ENCODE data around the gene DTX3.
A peak's percentile ranks its signal among the peaks of the same experiment; 100 is the strongest.
"Not testable (repeated sequence)": the region's sequence is repeated elsewhere in the genome, so short reads cannot be mapped to it uniquely, and the experiment has no call there.

The DTX3 gene

DNA sequence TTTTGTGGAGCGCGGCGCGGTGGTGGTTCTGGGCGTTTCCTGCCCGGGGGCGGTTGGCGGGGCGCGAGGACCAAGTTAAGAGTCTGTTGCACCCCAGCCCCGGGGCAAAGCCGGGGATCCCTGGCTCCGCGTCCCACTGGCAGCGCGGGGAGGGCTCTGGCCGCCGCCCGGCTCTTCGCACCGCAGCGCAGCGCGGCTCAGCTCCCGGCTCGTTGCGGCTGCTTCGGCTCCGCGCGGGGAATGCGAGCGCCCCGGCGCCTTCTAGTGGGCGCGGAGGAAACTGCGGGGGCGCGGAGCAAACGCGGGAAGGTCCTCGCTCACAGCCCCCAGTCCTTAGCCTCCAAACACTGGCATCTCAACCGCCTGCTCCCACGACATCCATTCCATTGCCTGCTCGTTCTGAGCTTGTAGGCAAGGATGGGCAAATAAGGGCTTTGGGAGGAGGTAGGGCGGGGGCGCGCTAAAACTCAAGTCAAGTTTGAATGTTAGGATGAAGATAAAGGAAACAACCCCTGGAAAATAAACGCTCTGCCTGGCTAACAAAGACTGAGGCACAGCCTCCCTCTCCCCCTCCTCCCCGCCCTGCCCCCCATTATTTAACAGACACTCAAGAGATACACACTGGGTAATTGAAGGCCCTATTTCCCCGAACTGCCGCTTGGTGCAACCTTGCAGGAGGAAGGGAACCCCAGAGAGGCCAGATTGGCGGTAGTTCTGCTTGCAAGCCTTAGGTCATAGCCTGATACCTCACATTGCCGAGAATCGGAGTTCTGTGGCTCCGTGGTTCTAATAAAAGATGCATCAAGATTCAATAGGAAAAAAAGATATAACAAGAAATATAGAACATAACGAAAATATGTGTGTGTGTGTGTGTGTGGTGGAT lies 28.6 kb downstream of the DTX3 start, which contains the start of gene B4GALNT1:
Gene B4GALNT1, minus strand, starts transcription at position 244 of the 883 bp plus-strand sequence. CDS start 1,069 bp downstream, outside the sequence.
- DNase-seq = peak; percentile 61

DNA sequence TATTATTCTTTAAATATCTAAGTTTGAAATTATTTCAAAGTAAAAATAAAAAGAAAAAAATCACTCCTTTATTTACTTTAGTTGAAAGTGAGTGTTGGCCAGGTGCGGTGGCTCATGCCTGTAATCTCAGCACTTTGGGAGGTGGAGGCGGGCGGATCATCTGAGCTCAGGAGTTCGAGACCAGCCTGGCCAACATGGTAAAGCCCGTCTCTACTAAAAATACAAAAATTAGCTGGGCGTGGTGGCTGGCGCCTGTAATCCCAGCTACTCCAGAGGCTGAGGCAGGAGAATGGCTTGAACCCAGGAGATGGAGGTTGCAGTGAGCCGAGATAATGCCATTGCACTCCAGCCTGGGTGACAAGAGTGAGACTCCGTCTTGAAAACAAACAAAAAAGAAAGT lies 32.1 kb downstream of the DTX3 start:
- DNase-seq = not testable (repeated sequence)

DNA sequence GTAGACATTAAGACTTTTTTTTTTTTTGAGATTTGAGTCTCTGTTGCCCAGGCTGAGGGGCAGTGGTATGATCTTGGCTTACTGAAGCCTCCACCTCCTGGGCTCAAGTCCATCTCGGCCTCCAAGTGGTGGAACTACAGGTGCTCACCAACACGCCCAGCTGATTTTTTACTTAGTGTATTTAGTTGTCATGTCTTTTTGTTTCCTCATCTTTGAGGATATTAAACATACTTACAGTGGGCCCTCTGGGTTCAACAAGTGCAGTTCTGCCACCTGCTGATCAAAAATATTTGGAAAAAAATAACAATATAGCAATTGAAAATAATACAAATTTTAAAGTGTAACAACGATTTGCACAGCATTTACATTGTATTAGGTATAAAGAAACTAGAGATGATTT lies 32.7 kb downstream of the DTX3 start:
- DNase-seq = no peak

DNA sequence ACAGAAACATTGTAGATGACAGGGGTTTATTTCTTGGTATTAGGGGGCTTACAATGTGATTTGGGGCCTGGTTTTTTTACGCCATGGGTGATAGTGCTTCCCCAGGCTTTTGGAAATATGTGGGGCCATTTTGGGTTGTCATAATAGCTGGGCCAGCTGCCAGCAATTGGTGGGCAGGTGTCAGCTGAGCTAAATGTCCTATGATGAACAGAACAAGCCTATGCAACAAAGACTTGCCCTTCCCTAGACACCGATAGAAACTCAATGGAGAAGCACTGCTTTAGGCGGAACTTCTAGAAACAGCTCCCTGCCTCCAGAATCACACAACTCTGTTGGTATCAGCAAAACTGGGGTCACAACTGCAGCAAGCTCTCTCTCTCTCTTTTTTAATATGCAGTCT lies 33.5 kb downstream of the DTX3 start:
- DNase-seq = no peak

DNA sequence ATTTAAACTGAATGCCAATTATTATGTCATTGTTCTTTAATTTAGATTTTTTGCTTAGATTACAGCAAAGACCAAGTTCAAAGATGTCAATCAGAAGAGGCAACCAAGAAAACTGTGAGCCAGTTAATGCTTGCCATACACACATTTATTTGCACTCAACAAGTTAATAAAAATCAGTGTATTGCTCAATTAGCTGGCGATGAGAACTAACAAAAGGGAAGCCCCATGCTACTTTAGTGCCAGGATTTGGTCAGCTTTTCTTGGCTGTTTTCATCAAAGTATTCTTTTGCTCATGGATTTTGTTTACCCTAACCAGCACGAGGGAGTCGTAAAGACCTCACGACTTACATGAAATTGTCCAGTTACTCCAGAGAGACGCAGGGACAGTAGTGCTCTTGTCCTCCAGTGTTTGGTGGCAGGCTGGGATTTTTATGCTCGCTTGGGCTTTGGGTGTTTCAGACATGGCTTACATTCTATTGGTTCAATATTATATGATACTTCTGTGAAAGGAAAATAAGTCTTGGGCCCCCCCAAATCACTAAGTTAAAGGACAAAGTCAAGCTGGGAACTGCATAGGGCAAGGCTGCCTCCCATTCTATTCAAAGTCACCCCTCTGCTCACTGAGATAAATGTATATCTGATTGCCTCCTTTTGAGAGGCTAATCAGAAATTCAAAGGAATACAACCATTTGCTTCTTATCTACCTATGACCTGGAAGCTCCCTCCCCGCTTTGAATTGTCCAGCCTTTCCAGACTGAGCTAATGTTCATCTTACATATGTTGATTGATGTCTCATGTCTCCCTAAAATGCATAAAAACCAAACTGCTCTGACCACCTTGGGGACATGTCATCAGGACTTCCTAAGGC lies 35.8 kb downstream of the DTX3 start:
- no peak for DNase-seq

DNA sequence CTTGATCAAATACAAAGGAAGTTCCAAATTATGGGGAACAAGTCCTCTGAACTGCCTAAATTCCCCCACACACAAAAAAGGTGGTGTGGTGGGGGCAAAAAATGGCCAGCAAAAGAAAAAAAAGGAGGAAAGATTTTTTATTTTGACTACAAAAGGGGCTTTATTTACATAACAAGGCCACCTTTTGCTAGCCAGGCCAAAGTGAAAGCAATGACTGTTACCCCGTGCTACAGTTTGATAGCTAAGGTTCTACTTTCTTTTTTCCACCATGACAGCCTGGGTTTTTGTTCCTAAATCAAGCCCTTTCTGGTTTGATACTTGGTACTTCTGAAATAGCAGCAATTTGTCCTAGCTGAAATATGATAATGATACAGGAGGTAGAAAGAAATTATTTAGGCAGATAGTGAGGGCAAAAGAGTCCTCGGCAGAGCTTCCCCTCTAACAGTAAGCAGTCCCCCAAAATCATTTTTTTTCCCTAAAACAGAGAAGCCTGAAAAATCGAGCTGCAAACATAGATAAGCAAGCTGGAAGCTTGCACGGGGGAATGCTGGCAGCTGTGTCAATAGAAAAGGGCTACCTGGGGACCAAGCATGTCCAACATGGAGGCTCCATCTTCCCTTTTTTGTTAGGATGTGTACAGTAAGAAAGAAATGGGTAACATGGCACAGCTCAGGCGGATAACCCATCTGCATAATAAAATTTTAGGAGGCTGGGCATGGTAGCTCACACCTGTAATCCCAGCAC lies 37.2 kb downstream of the DTX3 start:
- DNase-seq = no peak

DNA sequence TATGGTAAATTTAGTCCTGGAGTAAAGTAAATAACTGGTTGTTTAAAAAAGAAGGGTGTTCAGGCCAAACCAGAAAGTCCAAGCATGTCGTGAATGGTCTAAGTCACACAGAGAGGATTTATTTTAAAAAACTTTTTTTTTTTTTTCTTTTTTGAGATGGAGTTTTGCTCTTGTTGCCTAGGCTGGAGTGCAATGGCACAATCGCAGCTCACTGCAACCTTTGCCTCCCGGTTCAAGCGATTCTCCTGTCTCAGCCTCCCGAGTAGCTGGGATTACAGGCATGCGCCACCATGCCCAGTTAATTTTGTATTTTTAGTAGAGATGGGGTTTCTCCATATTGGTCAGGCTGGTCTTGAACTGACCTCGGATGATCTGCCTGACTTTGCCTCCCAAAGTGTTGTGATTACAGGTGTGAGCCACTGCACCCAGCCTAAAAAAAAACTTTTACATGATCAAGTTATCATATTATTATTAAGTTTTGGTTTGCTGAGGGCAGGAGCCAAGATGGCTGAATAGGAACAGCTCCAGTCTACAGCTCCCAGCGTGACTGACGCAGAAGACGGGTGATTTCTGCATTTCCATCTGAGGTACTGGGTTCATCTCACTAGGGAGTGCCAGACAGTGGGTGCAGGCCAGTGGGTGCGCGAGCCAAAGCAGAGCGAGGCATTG lies 41.5 kb downstream of the DTX3 start:
- not testable (repeated sequence) for DNase-seq

DNA sequence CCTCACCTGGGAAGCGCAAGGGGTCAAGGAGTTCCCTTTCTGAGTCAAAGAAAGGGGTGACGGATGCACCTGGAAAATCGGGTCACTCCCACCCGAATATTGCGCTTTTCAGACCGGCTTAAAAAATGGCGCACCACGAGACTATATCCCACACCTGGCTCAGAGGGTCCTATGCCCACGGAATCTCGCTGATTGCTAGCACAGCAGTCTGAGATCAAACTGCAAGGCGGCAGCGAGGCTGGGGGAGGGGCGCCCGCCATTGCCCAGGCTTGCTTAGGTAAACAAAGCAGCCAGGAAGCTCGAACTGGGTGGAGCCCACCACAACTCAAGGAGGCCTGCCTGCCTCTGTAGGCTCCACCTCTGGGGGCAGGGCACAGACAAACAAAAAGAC lies 42.0 kb downstream of the DTX3 start:
- DNase-seq = not testable (repeated sequence)

DNA sequence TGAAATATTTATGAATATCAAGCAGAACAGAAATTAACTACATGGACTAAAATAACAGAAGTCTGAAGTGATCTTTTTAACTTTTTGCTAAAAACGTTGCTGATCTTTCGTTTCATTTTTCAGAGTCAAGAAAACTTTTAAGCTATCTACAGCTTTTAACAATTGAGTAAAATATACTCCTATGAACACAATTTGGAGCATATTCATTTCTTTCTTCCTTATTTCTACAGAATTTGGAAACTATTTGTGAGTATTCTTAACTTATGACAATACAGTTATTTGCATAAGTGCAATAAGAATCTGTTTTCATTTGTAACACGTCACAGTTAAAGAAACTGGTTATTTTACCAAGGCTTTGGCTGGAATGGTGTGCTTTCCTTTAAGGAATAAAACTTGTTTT lies 49.4 kb downstream of the DTX3 start:
- DNase-seq = no peak

DNA sequence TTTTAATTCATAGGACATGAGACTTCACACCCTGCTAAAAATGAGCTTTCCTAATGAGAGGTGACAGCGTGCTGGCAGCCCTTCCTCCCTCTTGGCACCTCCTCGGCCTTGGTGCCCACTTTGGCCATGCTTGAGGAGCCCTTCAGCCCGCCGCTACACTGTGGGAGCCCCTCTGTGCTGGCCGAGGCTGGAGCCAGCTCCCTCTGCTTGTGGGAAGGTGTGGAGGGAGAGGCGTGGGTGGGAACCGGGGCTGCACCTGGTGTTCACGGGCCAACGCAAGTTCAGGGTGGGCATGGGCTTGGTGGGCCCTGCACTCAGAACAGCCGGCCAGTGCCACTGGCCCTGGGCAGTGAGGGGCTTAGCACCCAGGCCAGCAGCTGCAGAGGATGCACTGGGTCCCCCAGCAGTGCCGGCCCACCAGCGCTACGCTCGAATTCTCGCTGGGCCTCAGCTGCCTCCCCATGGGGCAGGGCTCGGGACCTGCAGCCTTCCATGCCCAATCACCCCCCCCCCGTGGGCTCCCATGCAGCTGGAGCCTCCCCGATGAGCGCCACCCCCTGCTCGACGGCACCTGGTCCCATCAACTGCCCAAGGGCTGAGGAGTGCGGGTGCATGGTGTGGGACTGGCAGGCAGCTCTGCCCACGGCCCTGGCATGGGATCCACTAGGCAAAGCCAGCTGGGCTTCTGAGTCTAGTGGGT lies 51.1 kb downstream of the DTX3 start:
- DNase-seq = no peak

DNA sequence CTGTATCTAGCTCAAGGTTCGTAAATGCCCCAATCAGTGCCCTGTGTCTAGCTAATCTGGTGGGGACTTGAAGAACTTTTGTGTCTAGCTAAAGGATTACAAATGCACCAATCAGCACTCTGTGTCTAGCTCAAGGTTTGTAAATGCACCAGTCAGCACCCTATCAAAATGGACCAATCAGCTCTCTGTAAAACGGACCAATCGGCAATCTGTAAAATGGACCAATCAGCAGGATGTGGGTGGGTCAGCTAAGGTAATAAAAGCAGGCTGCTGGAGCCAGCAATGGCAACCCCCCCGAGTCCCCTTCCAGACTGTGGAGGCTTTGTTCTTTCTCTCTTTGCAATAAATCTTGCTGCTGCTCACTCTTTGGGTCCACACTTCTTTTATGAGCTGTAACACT lies 51.8 kb downstream of the DTX3 start:
- DNase-seq = not testable (repeated sequence)

DNA sequence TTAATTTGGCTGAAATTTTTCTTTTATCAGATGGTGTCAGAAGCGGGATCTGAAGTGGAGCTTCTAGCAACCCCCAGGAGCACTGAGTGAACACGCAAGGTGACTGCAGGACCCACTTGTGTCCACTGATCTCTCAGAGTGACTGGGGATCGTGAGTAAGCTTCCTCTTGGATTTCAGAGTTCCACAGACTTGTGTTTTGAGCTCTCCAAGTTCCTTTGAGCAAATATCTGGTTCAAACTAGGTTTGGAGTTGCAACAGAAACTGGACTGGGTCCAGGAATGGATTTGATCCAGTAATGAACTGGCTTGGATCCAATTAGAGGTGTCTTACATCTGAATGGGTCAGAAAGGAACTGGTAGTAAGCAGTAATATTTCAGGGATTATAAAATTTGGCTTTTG lies 53.1 kb downstream of the DTX3 start:
- DNase-seq = no peak

DNA sequence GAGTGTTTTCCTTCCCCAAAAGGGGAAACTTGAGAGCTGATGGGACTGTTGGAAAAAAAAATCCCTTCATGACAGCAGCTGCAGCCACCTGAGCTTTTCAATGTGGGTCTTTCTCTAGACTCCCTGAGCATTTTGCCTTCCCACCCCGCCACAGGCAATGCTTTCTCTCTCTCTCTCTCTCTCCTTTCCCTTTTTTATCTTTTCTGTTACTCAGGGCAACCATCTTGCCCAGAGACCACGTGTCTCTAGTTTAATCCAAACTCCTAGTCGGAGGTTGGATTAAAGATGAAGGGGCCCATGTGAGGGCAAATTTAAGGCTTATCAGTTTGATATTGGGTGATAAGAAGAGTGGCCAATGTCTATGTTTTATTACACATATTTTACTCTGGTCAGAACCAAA lies 54.3 kb downstream of the DTX3 start:
- DNase-seq = no peak
